Caco-2 (cell line): ENCODE data around the gene METAP1. TPM values are rescaled to one million over a fixed set of nuclear protein-coding genes. Genes with fewer than 3 reads are reported as not detected.

Source experiments
- BruUV-seq: library from RNA; stranded (reverse); fragments of 400-500 nt; replicated peaks from 2 replicates; lab custom pipeline; 2021; lab: Mats Ljungman, UMichigan
- CTCF ChIA-PET: fragments of 300-600 bp; sonication (Branson Sonifier 250); formaldehyde crosslinking; loops from one replicate; lab custom pipeline; 2022; ENCODE audit warnings: antibody characterized with exemption; lab: Charles Lee
- POLR2A ChIA-PET: fragments of 300-600 bp; sonication (Branson Sonifier 250); formaldehyde crosslinking; loops from one replicate; lab custom pipeline; 2022; ENCODE audit warnings: antibody characterized with exemption; lab: Charles Lee
- DNase-seq, 2 experiments: peaks; one replicate each; pipeline versions ENCODE4 v3.0.0 to v3.0.0-alpha.2; 2020 to 2022
- H3K27me3 ChIP-seq: replicated peaks from 2 replicates; pipeline ENCODE4 v1.6.0; 2011; ENCODE audit warnings: low read length; ENCODE audit not compliant: control insufficient read depth, insufficient read depth
- H3K36me3 ChIP-seq: 2 replicates; pipeline ENCODE4 v1.5.1; 2011; ENCODE audit warnings: low read length; ENCODE audit not compliant: control insufficient read depth, insufficient read depth
- H3K4me1 ChIP-seq: fragments of 250-450 bp; sonication (Bioruptor Pico); 2 replicates; pipeline ENCODE4 v1.5.1; 2020; ENCODE audit warnings: mild to moderate bottlenecking
- H3K4me3 ChIP-seq: 2 replicates; pipeline ENCODE4 v1.5.1; 2011; ENCODE audit warnings: low read depth, mild to moderate bottlenecking, control low read depth, low read length
- H3K9me3 ChIP-seq: fragments of 250-450 bp; sonication (Bioruptor Pico); 2 replicates; pipeline ENCODE4 v1.5.1; 2020; ENCODE audit warnings: mild to moderate bottlenecking, moderate library complexity
- H3K27ac Mint-ChIP-seq: one replicate; pipeline ENCODE4 v1.8.0; 2022; ENCODE audit warnings: mixed read lengths; ENCODE audit not compliant: unreplicated experiment
- H3K27me3 Mint-ChIP-seq: one replicate; pipeline ENCODE4 v1.8.0; 2022; ENCODE audit warnings: mixed read lengths; ENCODE audit not compliant: insufficient read depth, unreplicated experiment
- H3K36me3 Mint-ChIP-seq: one replicate; pipeline ENCODE4 v1.8.0; 2022; ENCODE audit warnings: mild to moderate bottlenecking, mixed read lengths; ENCODE audit not compliant: insufficient read depth, unreplicated experiment
- H3K4me1 Mint-ChIP-seq: one replicate; pipeline ENCODE4 v1.8.0; 2022; ENCODE audit warnings: low read depth, mixed read lengths; ENCODE audit not compliant: unreplicated experiment
- H3K4me3 Mint-ChIP-seq: one replicate; pipeline ENCODE4 v1.8.0; 2022; ENCODE audit warnings: mild to moderate bottlenecking, moderate library complexity, mixed read lengths; ENCODE audit not compliant: unreplicated experiment
- H3K9me3 Mint-ChIP-seq: one replicate; pipeline ENCODE4 v1.8.0; 2022; ENCODE audit warnings: mixed read lengths; ENCODE audit not compliant: unreplicated experiment
- intact Hi-C: fragments of 100-400 bp; cut with micrococcal nuclease; formaldehyde crosslinking; loops from one replicate; pipeline ENCODE4 v1.10.0; 2022; ENCODE audit not compliant: unreplicated experiment
- total RNA-seq: library from RNA; stranded (reverse); gene quantifications from 2 replicates; pipeline ENCODE4 v1.2.3, GENCODE V29; 2022
- TF ChIP-seq, protein P1 (sequence below), 2 experiments: fragments of 200-600 bp in 1 of 2; IDR thresholded peaks; 1 replicate in 1 of 2; 2 replicates in 1 of 2; pipeline versions ENCODE4 v1.5.1 to v1.8.0; 2011 to 2022; ENCODE audit warnings: antibody characterized with exemption in 1 of 2, control low read depth in 1 of 2, inconsistent platforms in 1 of 2, low read depth in 1 of 2, low read length in 1 of 2, mild to moderate bottlenecking in 1 of 2, moderate library complexity in 1 of 2; ENCODE audit not compliant: insufficient read depth in 1 of 2, severe bottlenecking in 1 of 2, unreplicated experiment in 1 of 2

The METAP1 gene
- total RNA-seq, 1 experiment from 2014 or later = 83.0 TPM

DNA sequence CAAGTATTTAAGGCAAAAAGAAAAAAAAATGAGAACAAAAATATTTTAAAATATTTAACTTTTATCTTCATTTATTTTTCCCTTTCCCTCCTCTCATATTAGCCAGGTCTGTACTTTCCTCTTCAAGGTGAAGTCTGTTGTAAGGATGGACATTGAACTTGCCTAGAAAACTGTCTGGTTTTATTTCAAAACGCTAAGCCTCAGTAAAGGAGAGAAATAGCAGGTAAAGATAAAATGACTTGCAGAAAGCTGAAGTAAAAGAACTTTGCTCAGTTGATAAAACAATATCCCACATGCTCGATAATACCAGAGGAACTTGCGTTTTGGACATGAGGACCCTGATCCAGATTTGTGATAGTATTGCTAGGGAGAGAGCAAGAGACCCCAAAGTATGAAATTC is 28.6 kb upstream of the METAP1 start:
- intact Hi-C loops = no loop called here
- Mint-ChIP-seq H3K27me3 (peaks cover 2% of the 10 kb centered on the region), H3K36me3 (no peaks in the 10 kb centered on the region), H3K4me1 (peaks cover 7% of the 10 kb centered on the region), H3K27ac (no peak overlapping the region), H3K9me3 (no peaks in the 10 kb centered on the region), H3K4me3 (no peak overlapping the region)
- CTCF ChIA-PET = no interaction called here
- Histone ChIP-seq H3K36me3 (no peaks in the 10 kb centered on the region), H3K4me1 (no peaks in the 10 kb centered on the region), H3K9me3 (no peaks in the 10 kb centered on the region), H3K4me3 (no peak overlapping the region), H3K27me3 (no peaks in the 10 kb centered on the region)
- POLR2A ChIA-PET = no interaction called here
- BruUV-seq = no TSS peak
- no peak for DNase-seq
- TF ChIP-seq, protein P1, sequence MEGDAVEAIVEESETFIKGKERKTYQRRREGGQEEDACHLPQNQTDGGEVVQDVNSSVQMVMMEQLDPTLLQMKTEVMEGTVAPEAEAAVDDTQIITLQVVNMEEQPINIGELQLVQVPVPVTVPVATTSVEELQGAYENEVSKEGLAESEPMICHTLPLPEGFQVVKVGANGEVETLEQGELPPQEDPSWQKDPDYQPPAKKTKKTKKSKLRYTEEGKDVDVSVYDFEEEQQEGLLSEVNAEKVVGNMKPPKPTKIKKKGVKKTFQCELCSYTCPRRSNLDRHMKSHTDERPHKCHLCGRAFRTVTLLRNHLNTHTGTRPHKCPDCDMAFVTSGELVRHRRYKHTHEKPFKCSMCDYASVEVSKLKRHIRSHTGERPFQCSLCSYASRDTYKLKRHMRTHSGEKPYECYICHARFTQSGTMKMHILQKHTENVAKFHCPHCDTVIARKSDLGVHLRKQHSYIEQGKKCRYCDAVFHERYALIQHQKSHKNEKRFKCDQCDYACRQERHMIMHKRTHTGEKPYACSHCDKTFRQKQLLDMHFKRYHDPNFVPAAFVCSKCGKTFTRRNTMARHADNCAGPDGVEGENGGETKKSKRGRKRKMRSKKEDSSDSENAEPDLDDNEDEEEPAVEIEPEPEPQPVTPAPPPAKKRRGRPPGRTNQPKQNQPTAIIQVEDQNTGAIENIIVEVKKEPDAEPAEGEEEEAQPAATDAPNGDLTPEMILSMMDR (IDR thresholded peaks at IDR 0.05; ENCODE audit: insufficient read depth in 1 of 2, low read depth in 1 of 2, low read length in 1 of 2, severe bottlenecking in 1 of 2, unreplicated experiment in 1 of 2) = no peak

DNA sequence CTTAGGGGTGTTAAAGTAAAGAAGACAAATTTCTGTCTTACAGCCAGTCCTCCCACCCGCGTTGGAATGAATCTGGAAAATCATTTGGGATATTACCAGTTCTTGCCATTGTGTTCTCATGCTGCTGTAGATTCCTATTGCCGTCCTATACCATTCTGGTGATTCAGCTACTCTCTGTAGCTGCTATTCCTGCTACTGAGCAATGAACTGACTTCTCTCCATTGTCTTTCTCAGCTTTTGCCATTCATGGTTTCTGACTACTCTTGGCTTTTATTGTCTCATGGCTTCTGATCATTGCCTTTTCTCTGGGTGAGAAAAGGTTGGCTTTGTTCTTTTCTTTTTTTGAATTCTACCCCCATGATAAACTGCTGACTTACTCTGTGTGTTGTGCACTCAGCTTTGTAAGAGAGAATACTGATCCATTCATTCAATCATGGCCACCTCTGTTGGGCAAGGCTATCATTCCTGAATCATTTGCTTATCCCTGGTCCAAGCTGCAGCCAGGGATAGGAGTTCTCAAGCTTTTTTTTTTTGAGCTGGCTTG is 27.7 kb upstream of the METAP1 start:
- no peak overlapping the region for H3K27ac Mint-ChIP-seq
- peaks cover 2% of the 10 kb centered on the region for H3K27me3 Mint-ChIP-seq
- no peak for DNase-seq
- POLR2A ChIA-PET = no interaction called here
- Histone ChIP-seq H3K9me3 (no peaks in the 10 kb centered on the region), H3K27me3 (no peaks in the 10 kb centered on the region), H3K36me3 (no peaks in the 10 kb centered on the region), H3K4me3 (no peak overlapping the region), H3K4me1 (no peaks in the 10 kb centered on the region)
- no peaks in the 10 kb centered on the region for H3K36me3 Mint-ChIP-seq
- peaks cover 7% of the 10 kb centered on the region for H3K4me1 Mint-ChIP-seq
- H3K4me3 Mint-ChIP-seq = no peak overlapping the region
- CTCF ChIA-PET = interaction anchor here (1.3 kb wide), 1 partner anchor 88 kb away, joined by 3 read pairs; no protein-coding TSS in a partner anchor
- intact Hi-C loops = no loop called here
- BruUV-seq = no TSS peak
- TF ChIP-seq, protein P1 (IDR thresholded peaks at IDR 0.05; ENCODE audit: insufficient read depth in 1 of 2, low read depth in 1 of 2, low read length in 1 of 2, severe bottlenecking in 1 of 2, unreplicated experiment in 1 of 2) = no peak
- no peaks in the 10 kb centered on the region for H3K9me3 Mint-ChIP-seq

DNA sequence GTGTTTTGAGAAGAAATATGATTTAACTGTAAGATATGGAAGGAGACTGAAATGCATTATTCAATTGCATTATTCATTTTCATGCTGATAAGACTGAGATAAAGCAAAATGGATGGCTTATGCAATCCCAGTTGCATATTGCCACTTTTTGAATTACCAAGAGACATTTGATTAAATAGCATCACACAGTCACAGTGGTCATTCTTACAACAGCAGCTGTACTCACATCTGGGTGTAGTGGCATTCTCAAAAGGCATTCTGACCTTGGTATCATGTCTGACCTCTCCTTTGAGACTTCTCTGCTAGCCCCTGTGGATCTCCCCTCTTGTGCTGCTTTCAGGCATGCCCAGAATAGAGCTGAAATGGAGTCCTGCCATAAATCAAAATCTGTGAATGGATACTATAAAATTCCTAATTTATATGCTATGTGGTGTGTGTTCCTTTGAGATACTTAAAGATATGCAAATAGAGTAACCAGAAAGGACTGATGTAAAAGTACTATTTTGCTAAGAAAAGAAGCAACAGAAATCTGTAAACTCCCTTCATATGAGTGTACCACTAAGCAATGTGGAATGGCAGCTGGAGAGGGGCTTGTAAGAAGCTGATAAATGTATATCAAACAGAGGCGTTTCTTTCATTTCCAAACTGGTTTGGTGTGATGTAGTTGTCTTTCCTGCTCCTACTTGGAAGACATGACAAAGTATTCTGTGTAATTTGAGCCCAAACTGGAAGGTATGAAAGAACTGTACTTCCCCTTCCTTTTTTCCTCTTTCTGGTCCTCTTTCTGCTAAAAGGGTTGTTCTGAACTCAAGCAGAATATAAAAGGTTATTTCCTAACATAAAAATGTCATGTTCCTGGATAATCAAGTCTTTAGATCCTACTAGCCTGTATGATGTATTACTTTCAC is 25.4 kb upstream of the METAP1 start:
- Mint-ChIP-seq H3K36me3 (no peaks in the 10 kb centered on the region), H3K4me3 (no peak overlapping the region), H3K9me3 (no peaks in the 10 kb centered on the region), H3K27me3 (peaks cover 2% of the 10 kb centered on the region), H3K27ac (no peak overlapping the region), H3K4me1 (no peaks in the 10 kb centered on the region)
- Histone ChIP-seq H3K4me3 (no peak overlapping the region), H3K36me3 (no peaks in the 10 kb centered on the region), H3K9me3 (no peaks in the 10 kb centered on the region), H3K4me1 (no peaks in the 10 kb centered on the region), H3K27me3 (no peaks in the 10 kb centered on the region)
- no TSS peak for BruUV-seq
- ChIA-PET CTCF (no interaction called here), POLR2A (no interaction called here)
- DNase-seq = no peak
- intact Hi-C loops = no loop called here
- TF ChIP-seq, protein P1 (IDR thresholded peaks at IDR 0.05; ENCODE audit: insufficient read depth in 1 of 2, low read depth in 1 of 2, low read length in 1 of 2, severe bottlenecking in 1 of 2, unreplicated experiment in 1 of 2) = no peak
